Nucleus accumbens (tissue), 56 donors: ENCODE data around the gene AFG3L2.
A peak's percentile ranks its signal among the peaks of the same experiment; 100 is the strongest.
"Not testable (repeated sequence)": the region's sequence is repeated elsewhere in the genome, so short reads cannot be mapped to it uniquely, and the experiment has no call there.

Experiments
- DNase-seq, 56 donors: peaks; one replicate each; lab custom pipeline; 2025; lab: John Stamatoyannopoulos, UW

AFG3L2 gene

DNA sequence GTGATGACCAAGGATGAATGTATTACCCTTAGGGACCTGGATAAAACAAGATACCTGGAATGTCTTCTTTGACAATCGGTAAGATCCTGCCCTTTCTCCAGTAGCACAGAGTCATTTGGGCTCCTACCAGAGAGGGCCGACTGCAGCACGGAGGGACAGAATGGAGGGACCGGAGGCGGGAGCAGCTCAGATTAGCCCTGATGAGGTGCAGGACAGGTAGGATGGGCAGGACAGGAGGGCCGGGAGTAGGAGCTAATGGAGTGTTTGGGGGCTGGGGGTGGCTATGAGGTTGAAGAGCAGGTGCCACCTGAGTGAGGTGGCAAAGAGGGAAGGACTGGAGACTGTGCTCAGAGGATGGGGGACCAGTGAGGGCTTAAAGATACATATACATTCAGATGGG is 20.8 kb upstream of the AFG3L2 start:
- DNase-seq = no peak

DNA sequence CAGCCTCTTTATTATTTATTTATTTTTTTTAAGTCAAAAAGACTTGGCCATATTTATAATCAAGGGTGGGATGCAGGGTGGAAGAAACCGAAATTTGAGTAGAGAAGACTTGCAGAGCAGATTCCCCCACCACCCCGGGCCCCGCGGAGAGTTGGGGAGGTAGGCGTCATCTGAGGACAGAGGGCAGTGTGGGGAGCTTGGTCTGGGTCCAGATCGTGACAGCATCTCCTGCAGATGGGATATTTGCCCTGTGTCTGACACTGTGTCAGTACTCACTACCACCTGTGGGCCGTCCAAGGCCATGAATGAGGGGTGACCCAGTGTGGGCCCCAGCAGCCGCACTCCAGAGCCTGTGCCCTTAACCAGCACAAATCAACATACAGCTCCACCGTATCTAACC is 20.2 kb upstream of the AFG3L2 start:
- no peak for DNase-seq

DNA sequence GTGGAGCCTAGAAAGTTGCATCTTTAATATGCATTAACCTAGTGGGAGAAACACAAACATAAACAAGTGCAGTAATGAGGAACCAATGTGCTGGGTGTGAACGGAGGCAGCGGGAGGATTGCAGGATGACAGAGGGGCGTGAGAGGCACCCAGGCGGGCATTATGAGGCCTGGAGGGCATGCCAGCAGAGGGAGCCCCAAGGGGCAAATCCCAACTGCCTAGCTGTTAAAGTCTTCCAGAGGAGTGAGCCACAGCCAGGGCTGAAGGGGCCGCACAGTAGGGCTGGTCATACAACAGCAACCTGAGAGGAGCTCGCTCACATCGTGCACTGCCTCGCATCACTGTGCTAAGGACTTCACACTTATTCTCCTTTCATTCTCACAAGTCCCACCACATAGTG is 17.4 kb upstream of the AFG3L2 start:
- no peak for DNase-seq

DNA sequence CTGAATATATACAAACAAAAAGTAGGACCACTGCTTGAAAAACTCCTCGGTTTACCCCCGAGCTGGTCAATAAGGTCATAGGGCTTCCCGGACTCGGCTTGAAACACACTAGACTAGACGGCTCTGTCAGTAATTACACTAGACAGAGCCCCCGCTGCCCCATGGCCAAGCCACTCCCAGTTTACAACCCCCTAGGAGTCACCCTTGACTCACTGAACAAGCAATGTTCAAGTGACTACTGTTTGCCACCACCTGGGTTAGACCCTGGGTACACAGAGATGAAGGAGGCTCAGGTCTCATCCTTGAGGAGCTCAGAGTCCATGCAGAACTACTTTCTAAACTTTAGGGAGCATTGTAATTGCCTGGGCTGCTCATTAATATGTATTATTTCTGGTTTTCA is 17.0 kb upstream of the AFG3L2 start:
- DNase-seq = no peak

DNA sequence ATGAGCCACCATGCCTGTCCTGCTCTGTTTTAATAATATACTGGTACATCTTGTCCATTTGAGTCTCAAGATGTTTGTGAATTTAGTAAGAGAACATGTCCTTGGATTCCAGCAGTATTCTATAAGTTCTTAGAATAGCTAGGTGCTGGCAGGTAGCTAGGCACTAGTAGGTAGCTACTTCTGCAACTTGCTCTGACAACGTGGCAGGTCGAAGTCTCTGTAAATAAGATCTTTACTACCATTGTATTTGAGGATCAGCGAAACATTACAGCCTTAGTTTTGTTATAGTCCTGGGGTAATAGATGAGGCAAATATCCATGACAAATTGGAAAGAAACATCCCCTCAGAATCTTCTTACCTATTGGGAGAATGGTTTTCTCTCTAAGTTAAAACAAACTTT is 16.5 kb upstream of the AFG3L2 start:
- DNase-seq = no peak

DNA sequence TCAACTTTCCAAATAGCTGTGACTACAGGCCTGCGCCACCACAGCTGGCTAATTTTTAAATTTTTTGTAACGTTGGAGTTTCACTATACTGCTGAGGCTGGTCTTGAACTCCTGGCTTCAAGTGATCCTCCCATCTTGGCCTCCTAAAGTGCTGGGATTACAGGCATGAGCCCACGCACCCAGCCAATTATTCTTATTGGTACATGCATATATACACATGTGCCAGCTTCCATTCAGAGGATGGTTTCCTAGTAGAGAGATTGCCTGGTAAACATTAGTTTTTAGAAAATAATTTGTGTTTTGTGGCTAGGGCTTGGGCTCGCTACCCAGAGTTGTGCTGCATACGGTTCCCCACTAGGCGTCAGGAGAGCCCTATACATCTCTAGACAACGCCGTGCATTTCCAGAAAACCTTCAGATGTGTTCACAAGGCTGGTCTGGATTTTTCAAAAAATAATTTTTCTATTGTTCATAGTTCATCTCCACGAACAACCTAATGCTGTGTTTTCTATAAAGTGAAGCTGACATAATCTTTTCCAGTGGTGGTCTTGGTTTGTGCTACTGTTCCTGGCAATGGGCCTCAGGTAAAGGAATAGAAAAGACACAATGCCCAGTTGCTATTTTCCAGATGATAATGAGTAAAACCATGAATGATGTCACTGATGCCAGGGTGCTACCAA is 14.6 kb upstream of the AFG3L2 start:
- DNase-seq = peak in 47 of 56 donors; percentile 3 to 80 (median 36)

DNA sequence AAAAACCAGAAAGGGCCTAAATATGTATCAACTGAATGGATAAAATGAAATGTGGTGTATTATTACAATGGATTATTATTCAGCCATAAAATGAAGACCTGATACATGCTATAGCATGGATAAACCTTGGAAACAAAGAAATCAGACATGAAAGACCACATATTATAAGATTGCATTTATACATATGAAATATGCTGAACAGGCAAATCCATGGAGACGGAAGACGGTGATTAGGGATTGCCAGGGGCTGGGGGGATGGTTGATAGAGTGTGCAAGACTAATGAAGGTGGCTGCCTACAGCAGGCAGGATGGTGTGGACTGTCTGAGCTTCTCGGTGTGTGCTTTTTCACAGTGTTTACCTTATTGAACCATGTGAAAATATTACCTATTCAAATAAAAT is 11.4 kb upstream of the AFG3L2 start:
- no peak for DNase-seq

DNA sequence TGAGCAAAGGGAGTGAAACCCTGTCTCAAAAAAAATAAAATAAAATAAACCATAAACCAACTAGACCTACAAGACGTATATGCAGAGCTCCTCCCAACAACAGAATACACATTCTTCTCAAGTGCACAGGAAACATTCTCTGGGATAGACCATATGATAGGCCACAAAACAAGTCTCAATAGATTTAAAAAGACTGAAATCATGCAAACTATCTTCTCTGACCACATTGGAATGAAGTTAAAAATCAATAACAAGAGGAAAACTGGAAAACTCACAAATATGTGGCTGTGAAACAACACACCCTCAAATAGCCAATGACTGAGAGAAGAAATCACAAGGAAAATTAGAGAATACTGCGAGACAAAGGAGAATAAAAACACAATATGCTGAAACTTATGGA is 7.2 kb upstream of the AFG3L2 start:
- no peak for DNase-seq

DNA sequence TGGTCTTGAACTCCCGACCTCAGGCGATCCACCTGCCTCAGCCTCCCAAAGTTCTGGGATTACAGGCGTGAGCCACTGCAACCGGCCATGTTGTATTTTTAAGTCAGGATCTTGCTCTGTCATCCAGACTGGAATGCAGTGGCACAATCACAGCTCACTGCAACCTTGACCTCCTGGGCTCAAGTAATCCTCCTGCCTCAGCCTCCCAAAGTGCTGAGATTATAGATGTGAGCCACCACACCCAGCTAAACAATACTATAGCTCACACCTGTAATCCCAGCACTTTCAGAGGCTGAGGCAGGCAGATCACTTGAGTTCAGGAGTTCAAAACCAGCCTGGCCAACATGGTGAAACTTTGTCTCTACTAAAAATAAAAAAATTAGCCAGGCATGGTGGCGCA is 6.7 kb upstream of the AFG3L2 start:
- not testable (repeated sequence) for DNase-seq

DNA sequence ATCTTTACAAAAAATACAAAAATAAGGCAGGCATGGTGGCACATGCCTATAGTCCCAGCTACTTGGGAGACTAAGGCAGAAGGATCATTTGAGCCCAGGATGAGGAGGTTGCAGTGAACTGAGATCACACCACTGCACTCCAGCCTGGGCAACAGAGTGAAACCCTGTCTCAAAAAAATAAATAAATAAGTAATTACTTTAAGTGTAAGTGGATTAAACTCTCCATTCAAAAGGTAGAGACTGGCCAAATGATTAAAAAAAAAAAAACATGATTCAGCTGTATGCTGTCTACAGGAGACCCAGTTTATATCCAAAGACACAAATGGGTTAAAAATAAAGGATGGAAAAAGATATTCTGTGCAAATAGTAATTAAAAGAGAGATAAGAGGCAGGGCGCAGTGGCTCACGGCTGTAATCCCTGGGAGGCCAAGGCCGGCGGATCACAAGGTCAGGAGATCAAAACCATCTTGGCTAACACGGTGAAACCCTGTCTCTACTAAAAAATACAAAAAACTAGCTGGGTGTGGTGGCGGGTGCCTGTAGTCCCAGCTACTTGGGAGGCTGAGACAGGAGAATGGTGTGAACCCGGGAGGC is 5.3 kb upstream of the AFG3L2 start:
- not testable (repeated sequence) for DNase-seq

DNA sequence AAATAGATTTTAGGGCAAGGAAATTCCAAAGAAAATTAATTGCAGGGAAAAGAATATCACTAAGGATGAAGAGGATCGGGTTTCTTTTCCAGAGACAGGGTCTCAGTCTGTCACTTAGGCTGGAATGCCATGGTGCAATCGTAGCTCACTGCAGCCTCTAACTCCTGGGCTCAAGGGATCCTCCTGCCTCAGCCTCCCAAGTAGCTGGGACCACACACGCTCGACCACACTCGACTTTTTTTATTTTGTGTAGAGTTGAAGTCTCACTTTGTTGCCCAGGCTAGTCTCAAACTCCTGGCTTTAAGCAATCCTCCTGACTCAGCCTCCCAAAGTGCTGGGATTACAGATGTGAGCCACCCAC is 1.2 kb upstream of the AFG3L2 start:
- not testable (repeated sequence) for DNase-seq

DNA sequence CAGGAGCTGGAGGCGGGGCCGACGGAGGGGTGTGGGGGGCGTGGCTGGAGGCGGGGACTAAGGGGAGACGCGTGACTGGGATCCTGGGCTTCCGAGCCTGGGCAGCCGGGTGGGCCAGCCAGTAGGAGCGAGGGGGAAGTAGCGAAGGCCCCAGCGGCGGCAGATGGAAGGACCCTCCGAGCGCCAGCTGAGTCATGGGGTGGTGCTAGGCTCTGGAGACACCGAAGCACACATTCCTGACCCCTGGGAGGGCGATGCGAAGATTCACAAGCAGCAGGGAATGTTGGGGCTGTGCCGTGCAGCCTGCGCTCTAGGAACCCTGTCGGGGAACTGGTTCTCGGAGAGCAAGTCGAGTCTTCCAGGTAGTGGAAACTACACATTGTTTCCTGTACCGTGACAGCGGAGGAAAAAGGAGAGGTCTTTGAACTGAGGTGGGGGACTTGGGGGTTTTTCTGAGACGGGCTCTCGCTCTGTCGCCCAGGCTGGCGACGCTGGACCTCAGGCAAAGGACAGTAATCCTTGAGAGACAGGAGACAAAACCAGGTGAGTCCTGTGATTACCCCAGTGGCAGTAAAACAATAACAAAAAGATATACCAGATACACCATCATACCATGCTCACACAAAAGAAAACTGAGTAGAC is 650 bp upstream of the AFG3L2 start:
- DNase-seq = no peak

DNA sequence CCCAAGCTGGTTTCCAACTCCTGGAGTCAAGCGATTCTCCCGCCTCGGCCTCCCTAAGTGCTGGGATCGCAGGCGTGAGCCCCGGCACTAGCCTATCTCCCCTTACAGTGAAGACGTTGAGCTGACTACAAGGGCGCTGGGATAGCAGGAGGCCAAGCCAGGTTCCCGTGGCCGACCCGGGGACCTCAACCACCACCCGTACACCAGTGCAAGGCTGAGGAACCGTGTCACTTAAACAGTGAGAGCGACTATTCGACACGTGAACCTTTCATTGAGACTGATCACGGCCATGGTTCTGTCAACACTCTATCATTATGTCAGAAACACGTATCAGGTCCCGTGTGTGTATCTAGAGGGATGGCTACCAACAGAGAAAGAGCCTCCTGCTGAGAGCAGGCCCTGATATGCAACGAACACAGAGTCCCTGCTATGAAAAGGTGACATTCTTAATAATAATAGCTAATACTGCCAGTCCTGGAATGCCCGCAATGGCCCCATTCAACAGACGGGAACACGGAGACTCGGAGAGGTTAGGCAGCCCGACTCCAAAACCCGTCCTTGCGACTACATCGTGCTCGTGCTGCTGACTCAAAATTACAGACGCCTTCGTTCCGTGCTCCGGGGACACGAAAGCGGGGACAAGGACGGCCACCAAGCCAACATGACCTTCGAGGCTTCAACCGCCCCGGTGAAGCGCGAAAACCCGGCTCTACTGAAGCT is 833 bp downstream of the AFG3L2 start:
- DNase-seq = peak in 9 of 56 donors; percentile 19 to 58 (median 43)

DNA sequence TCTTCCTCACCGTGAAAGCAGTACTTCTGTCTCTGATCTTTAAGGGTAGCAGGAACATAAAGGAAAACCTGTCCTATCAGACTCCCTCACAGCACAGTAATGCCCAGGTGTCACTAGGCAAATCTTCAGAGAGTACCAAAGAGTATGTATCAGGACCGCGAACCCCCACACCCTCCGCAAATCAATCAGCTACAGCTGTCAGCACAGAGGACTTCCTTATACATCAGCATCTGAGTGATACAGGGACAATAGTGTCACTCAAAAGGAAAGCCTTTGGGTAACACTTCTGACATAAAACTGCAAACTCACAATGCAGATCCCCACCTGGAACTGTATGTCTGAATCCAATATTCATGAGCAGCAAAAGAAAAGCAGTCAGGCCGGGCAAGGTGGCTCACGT is 2.6 kb downstream of the AFG3L2 start:
- DNase-seq = no peak

DNA sequence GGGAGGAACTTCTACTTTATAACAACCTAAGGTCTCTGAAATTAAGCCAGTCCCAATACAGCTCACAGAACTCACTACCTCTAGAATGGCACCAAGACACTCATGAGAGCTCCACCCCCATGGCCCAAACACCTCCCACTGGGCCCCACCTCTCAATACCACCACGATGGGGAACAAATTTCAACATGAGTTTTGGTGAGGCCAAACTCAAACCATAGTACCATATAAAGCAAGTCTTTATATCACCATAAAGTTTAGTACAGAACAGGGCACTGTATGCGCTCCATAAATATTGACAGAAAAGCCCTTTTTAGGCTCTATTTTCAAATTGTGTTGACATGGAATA is 3.3 kb downstream of the AFG3L2 start:
- no peak for DNase-seq

DNA sequence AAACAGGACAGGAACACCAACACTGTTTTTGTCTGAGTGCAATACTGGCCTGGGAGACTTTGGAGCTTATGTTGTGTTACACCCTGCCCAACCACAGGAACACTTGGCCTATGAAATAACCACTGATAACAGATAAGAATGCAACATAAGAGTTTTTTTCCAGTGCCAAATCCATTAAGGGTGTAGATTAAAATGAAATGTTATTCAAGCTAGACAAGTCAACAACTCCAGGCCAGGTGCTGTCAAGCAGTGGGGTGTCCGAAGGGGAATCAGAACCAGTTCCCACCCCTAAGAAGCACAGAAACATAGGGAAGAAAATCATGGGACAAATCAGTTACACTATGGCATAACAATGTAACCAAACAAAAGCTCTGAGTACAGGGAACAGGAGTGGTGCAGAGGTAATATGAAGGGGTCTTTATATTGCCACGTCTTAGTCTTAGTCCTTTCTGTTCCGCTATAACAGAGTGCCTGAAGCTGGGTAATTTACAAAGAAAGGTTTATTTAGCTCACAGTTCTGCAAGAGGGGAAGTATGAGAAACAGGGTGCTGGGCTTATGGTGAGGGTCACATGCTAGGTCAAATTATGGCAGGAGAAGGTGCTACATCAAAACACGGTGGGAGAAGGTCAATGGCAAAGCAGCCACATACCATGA is 3.8 kb downstream of the AFG3L2 start:
- DNase-seq = no peak

DNA sequence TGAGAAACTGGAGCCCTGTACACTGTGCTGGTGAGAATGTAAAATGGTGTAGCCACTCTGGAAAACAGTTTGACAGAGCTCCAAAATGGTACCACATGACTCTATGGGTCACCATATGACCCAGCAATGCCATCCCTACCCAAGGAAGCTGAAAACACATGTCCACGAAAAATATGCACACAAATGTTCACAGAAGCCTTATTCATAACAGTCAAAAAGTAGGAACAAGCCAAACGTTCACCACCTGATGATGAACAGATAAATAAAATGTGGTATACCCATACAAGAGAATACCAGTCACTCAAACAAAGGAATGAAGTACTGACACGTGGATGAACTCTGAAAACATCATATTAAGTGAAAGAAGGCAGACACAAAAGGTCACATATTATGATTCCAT is 4.6 kb downstream of the AFG3L2 start:
- no peak for DNase-seq

DNA sequence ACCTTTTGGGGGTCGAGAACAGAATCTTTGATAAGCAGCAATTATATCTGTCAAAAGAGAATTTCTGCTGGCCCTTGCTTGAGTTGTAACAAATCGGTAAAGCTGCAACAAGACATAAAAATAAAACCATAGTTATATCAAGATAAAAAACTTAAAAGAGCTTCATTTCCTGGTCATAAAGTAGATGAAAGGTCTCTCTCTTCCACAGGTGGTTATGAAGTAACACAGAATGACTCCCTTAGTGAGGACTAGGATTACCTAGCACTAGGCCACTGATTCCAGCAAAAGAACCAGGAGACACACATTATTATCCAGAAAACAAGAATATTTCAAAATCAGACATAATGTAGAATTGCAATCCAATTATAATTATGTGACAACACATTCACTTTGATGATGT is 5.4 kb downstream of the AFG3L2 start:
- no peak for DNase-seq

DNA sequence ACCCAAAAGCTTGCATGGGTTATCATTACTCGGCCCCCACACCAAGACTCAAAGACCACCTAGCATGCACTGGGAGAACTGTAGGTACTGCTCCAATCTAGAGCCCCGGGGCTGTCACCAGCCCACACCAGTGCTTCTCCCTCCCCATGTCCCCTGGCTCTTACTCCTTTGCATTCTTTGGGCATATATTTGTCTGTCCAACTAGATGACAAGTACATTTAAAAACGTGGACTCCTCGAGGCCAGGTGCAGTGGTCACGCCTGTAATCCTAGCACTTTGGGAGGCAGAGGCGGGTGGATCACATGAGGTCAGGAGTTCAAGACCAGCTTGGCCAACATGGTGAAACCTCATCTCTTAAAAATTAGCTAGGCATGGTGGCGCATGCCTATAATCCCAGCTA is 7.8 kb downstream of the AFG3L2 start:
- DNase-seq = no peak

DNA sequence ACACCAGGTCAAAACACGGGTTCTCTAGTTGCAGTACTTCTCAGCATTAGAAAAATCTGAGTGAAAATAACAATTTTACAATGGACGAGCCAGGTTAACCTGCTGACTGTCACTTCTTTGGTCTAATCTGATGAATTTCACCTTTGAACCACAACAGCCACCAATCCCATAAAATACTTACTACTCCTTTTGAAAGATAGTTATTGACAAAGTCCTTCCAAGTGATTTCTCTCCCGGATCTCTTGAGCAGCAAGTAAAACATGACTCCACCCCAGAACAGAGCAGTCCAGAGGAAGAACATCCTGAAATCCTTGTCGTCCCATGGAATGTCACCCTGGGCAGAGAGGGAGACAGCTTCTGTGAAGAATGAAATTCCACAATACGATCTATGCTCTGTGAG is 10.2 kb downstream of the AFG3L2 start:
- DNase-seq = no peak

DNA sequence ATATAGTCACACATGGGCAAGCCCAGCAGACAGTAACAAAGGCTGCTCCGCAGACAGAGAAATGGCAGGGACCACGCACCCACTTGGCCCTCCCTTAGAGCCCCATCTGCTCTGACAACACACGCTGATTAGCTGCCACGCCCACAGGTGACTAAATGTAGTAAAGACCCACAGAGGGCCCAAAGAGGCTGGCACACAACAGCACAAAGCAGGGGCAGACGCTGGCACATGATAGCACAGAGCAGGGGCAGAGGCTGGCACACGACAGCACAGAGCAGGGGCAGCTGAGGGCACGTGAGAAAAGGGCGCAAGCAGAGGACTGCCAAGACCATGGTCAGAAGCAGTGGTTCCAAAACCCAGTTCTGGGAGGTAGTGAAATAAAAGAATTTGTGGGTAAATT is 10.6 kb downstream of the AFG3L2 start:
- peak in 6 of 56 donors; percentile 3 to 34 (median 12) for DNase-seq
